ENCODE data around the gene PIP4K2A.

PIP4K2A gene

DNA sequence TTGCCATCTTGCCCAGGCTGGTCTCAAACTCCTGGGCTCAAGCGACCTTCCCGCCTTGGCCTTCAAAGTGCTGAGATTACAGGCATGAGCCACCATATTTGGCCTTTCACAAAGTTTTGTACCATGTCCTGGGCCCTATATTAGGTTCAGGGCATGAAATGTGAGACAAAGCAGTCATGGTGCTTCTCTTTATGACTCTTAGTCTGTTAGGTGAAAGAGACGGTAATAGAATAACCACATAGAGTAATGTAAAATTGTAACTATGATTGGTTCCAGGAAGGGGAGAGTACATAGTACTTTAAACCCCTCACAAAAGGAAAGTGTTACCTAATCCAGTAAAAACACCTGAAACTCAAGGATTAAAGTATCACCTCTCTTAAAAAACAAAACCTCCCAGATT is 224.4 kb downstream of the PIP4K2A start:
- TF ChIP-seq, protein P1, sequence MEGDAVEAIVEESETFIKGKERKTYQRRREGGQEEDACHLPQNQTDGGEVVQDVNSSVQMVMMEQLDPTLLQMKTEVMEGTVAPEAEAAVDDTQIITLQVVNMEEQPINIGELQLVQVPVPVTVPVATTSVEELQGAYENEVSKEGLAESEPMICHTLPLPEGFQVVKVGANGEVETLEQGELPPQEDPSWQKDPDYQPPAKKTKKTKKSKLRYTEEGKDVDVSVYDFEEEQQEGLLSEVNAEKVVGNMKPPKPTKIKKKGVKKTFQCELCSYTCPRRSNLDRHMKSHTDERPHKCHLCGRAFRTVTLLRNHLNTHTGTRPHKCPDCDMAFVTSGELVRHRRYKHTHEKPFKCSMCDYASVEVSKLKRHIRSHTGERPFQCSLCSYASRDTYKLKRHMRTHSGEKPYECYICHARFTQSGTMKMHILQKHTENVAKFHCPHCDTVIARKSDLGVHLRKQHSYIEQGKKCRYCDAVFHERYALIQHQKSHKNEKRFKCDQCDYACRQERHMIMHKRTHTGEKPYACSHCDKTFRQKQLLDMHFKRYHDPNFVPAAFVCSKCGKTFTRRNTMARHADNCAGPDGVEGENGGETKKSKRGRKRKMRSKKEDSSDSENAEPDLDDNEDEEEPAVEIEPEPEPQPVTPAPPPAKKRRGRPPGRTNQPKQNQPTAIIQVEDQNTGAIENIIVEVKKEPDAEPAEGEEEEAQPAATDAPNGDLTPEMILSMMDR (IDR thresholded peaks at IDR 0.05), result no peak
- no peak for DNase-seq
- H3K4me3 Mint-ChIP-seq, result no peak overlapping the region
- peaks cover 12% of the 10 kb centered on the region for H3K4me1 Mint-ChIP-seq
- H3K27ac Mint-ChIP-seq, result no peak overlapping the region
- H3K27me3 Mint-ChIP-seq (ENCODE audit: low read depth, poor library complexity), result peaks cover 6% of the 10 kb centered on the region
- H3K9me3 Mint-ChIP-seq, result no peaks in the 10 kb centered on the region
- no peaks in the 10 kb centered on the region for H3K36me3 Mint-ChIP-seq (ENCODE audit: low read depth)

GRCh38 chr10:22489467-22489866 is 224.9 kb downstream of the PIP4K2A start:
- no peak overlapping the region for H3K27ac Mint-ChIP-seq

GRCh38 chr10:22486431-22486830 is 227.9 kb downstream of the PIP4K2A start:
- Mint-ChIP-seq H3K27me3 (ENCODE audit: low read depth, poor library complexity) (peaks cover 2% of the 10 kb centered on the region), H3K4me3 (no peak overlapping the region), H3K36me3 (ENCODE audit: low read depth) (no peaks in the 10 kb centered on the region), H3K27ac (no peak overlapping the region), H3K4me1 (peaks cover 12% of the 10 kb centered on the region), H3K9me3 (no peaks in the 10 kb centered on the region)
- TF ChIP-seq, protein P1 (IDR thresholded peaks at IDR 0.05), result no peak
- no peak for DNase-seq

More at GRCh38 chr10:22489467-22489866, 224.9 kb downstream of the PIP4K2A start:
- no peaks in the 10 kb centered on the region for H3K36me3 Mint-ChIP-seq (ENCODE audit: low read depth)
- no peak overlapping the region for H3K4me3 Mint-ChIP-seq
- TF ChIP-seq, protein P1 (IDR thresholded peaks at IDR 0.05), result no peak
- no peak for DNase-seq
- peaks cover 9% of the 10 kb centered on the region for H3K4me1 Mint-ChIP-seq
- H3K27me3 Mint-ChIP-seq (ENCODE audit: low read depth, poor library complexity), result peaks cover 6% of the 10 kb centered on the region
- no peaks in the 10 kb centered on the region for H3K9me3 Mint-ChIP-seq

Data from nephron progenitor cell (in vitro differentiated cells).